HG02610 (cell line): ENCODE data around the gene CCDC88B.
"Not testable (repeated sequence)": the region's sequence is repeated elsewhere in the genome, so short reads cannot be mapped to it uniquely, and the experiment has no call there.

ENCODE experiments used
- ATAC-seq: cut with Tn5 transposase; IDR thresholded peaks from one replicate; pipeline ENCODE4 v1.9.1; 2021; ENCODE audit warnings: mild to moderate bottlenecking, moderate library complexity; ENCODE audit not compliant: unreplicated experiment

Gene CCDC88B

DNA sequence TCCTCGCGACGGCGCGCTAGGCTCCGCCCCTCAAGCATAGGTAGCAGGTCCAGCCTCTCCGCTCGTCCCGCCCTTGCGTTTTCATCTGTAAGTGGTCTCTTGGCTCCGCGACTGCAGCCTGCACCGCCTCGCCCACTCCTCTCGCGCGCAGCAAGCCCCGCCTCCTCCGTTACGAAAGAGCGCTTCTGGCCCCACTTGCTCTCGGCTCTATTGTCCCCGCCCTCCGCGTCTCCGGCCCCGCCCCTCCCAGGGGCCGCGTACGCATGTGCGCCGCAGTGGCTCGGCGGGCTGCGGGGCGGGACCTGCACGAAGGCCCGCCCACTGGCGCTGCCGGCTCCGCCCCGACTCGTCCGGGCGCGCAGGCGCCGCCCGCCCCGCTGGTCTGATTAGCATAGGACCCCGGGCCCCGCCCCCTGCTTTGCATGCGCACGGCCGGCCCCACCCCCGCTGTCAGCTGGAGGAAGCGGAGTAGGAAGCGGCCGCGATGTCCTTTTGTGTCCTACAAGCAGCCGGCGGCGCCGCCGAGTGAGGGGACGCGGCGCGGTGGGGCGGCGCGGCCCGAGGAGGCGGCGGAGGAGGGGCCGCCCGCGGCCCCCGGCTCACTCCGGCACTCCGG is 34.8 kb upstream of the CCDC88B start, which contains the start of gene ESRRA:
Gene ESRRA, plus strand, starts transcription at position 450 of the 616 bp plus-strand sequence. CDS start 1,656 bp downstream, outside the sequence.
- ATAC-seq, result peak; percentile 71

DNA sequence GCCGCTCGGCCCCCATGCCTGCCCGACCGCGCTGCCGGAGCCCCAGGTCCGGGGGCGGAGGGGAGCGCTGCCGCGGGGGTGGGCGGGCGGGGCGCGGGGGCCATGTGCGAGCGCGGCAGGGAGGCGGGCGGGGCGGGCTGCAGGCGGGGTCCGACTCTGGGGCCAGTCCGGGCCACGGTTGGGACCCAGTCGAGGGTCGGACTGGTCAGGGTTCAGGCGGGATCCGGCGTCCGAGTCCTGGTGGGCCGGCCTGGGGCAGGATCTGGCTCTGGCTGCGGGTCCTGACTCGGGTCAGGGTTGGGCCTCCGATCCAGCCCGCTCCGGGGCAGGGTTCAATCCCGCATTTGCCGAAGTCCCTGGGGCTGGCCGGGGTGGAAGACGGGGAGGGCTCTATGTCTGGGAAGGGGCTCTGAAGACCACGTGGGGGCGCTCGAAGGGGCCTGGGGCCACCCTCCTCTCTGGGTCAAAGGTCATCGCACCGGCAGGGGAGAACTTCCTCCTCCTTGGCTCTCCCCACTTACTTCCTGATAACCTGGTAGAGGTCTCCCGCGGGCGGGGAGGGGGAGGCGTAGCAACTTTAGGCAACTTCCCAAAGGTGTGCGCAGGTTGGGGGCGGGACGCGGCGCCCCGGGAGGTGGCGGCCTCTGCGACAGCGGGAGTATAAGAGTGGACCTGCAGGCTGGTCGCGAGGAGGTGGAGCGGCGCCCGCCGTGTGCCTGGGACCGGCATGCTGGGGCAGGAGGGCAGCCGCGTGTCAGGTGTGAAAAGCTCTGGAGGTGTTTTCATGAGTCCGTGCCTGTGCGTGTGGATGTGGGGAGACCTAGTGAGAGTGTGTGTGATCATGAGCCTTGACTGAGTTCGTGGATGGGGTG is 34.1 kb upstream of the CCDC88B start:
- peak; percentile 23 for ATAC-seq

DNA sequence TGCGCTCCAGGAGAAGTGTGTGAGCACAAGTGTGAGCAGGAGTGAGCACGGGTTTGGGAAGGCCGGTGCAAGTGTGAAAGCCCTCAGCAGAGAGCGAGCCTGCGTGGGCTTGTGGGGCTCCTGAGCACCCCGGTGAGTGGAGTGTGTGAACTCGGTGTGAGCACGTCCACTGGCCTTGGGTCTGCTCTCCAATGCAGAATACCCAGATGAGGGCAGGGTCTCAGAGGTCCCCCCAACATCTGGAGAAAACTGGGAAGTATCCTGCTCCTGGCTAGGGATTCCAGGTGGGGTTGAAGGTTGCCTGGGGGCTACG is 33.5 kb upstream of the CCDC88B start:
- ATAC-seq, result no peak

DNA sequence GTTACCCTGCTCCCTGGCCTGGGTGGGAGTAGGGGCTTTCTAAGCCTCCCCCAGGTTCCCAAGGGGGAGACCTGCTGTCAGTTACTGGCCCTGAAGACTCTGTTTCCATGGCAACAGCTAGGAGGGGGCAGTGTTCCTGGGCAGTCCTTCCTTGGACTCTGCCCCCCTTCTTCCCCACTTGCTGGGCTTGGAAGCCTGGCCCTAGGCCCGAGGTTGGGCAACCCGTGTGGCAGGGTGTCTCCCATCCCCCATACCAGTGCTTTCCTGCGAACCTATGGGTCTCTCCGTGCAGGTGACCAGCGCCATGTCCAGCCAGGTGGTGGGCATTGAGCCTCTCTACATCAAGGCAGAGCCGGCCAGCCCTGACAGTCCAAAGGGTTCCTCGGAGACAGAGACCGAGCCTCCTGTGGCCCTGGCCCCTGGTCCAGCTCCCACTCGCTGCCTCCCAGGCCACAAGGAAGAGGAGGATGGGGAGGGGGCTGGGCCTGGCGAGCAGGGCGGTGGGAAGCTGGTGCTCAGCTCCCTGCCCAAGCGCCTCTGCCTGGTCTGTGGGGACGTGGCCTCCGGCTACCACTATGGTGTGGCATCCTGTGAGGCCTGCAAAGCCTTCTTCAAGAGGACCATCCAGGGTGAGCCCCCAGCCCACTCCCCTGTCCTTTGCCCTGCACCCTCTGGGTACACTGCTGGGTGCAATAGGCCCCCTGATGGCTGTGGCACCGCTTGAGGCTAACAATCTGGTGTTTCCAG is 33.0 kb upstream of the CCDC88B start:
- no peak for ATAC-seq

DNA sequence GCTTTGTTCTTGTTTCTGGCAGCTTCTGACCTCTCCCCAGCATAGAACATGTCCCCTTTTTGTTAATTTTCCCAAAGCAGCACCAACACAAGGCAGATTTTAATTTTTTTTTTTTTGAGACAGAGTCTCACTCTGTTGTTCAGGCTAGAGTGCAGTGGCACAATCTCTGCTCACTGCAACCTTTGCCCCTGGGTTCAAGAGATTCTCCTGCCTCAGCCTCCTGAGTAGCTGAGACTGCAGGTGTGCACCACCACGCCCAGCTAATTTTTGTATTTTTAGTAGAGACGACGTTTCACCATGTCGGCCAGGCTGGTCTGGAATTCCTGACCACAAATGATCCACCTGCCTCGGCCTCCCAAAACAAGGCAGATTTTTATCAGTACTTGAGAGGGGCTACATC is 32.2 kb upstream of the CCDC88B start:
- ATAC-seq, result not testable (repeated sequence)

DNA sequence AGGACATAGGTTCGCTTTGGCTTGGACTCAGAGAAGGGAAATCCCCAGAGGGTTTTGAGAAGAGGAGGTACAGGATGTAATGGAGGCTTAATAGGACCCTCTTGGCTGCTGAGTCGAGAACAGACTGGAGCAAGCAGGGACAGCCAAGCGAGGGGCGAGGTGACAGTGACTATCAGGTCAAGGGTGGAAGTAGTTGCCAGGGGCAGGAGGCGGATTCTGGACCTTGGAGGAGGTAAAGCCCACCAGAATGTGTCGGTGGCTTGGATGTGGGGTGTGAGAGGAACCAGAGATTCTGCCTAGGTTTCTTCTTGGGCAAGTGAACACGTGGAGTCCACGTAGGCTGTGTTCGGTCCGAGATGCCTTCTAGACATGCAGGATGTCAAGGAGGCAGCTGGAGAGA is 27.1 kb upstream of the CCDC88B start:
- no peak for ATAC-seq

DNA sequence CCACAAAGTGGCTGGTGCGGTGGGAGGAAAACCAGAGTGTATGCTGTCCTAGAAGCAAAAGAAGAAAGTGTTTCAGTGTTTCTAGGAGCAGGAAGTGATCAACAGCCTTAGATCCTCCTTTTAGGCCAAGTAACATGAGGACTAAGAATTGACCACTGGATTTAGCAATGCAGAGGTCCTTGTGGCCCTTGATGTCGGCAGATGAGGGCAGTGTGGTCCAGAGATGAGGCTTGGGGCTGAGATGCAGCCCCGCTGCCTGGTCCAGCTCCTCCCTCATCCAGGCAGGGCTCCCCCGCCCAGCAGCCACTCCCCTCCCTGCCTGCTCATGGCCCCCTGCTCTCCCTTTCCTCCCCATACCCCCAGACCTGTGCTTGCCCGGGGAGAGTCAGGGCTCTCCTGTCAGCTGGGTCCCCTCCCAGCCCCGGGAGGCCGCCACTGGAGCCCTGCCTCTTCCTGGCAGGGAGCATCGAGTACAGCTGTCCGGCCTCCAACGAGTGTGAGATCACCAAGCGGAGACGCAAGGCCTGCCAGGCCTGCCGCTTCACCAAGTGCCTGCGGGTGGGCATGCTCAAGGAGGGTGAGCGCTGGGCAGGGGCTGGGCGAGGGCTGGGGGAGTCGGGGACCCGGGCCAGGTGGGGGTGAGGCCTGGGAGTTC is 26.4 kb upstream of the CCDC88B start:
- no peak for ATAC-seq

DNA sequence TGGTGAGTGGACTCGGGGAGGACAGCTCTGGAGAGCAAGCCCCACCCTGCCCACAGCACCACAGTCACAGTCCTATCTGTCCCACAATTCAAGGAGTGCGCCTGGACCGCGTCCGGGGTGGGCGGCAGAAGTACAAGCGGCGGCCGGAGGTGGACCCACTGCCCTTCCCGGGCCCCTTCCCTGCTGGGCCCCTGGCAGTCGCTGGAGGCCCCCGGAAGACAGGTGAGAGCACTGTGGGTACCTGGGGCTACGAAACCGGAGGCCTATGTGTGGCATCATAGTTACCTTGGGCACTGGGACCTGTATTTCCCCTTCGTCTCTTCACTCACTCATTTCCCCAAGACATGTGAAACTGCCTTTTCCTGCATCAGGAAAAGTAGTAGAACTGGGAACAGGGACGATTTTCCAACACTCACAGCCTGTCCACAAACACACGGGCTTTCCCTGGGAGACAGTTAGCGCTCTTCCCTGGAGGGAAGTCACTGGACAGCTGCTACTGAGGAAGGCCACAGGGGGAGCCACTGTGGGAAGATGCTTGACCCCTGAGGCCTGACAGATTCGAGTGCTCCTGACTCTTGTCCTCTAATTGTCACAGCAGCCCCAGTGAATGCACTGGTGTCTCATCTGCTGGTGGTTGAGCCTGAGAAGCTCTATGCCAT is 25.7 kb upstream of the CCDC88B start:
- ATAC-seq, result no peak

DNA sequence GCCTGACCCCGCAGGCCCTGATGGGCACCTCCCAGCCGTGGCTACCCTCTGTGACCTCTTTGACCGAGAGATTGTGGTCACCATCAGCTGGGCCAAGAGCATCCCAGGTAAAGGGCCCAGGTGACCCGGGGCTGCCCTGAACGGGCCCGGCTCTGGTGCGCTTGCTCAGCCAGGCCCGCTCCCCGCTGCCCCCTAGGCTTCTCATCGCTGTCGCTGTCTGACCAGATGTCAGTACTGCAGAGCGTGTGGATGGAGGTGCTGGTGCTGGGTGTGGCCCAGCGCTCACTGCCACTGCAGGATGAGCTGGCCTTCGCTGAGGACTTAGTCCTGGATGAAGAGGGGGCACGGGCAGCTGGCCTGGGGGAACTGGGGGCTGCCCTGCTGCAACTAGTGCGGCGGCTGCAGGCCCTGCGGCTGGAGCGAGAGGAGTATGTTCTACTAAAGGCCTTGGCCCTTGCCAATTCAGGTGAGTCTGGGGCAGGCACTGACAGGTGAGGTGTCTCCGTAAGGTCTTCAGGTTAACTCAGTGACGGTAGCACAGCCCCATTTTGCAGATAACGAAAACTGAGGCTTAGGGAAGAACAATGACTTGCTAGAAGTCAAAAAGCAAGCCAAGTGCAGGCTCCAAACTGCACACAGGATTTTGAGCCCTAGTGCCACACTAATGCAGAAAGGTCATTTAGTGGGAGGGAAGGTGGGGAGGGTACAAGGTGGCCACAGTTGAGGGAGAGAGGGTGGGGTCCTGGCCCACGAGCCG is 25.0 kb upstream of the CCDC88B start:
- no peak for ATAC-seq

DNA sequence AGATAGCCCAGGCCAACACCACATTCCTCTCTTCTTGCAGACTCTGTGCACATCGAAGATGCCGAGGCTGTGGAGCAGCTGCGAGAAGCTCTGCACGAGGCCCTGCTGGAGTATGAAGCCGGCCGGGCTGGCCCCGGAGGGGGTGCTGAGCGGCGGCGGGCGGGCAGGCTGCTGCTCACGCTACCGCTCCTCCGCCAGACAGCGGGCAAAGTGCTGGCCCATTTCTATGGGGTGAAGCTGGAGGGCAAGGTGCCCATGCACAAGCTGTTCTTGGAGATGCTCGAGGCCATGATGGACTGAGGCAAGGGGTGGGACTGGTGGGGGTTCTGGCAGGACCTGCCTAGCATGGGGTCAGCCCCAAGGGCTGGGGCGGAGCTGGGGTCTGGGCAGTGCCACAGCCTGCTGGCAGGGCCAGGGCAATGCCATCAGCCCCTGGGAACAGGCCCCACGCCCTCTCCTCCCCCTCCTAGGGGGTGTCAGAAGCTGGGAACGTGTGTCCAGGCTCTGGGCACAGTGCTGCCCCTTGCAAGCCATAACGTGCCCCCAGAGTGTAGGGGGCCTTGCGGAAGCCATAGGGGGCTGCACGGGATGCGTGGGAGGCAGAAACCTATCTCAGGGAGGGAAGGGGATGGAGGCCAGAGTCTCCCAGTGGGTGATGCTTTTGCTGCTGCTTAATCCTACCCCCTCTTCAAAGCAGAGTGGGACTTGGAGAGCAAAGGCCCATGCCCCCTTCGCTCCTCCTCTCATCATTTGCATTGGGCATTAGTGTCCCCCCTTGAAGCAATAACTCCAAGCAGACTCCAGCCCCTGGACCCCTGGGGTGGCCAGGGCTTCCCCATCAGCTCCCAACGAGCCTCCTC is 24.1 kb upstream of the CCDC88B start:
- not testable (repeated sequence) for ATAC-seq

DNA sequence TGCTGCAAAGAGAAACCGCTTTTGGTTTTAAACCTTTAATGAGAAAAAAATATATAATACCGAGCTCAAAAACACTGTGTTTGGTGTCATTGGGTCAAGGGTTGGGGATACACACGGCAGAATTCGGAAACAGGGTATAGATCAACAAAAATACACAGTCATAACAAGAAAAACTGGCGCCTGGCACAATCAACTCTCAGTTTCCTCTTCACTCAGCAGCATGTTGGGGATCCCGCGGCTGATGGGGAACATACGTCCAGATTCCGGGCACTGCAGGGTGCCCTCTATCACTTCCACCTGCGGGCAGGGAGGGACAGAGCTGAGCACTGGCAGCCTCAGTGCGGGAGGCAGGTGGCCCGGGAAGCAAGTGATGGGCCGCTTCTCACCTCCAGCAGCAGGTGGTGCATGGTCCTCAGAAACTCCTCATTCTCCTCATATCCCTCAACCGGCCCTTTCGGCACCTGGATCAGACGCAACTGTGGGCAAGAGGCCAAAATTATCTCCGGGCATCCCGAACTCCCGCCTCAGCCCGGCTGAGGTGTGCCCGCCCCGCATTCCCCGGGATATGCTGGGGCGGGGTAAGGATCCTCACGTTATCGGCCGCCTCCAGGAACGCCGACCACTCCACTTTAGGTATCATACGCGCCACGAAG is 23.2 kb upstream of the CCDC88B start:
- no peak for ATAC-seq

DNA sequence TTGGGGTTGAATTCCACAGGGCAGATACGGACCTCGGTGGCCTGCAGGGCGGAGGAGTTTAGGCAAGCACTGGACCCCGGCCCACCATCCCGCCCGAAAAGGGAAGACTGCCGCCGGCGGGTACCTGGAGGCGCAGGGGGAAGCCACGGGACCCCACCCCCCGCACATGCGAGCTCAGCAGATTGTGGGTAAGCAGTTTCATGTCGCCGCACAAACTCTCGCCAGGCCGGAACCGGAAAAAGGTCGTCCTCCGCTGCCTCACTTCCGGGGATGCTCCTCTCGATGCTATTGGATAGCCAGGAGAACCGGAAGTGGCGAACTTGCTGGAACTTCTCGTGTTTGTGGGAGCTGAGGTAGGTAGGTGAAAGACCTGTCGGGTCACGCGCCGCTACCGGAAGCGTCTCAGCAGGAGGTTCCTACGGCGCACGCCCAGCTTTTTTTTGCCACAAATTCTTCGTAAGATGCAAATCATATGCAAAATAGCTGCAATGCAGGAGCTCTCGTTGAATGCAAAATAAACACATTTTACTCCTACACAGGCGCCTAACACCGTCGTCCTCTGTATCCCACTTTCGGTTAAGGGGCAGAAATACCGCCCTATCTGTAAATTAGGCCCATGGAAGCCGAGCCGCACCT is 22.6 kb upstream of the CCDC88B start, which contains the start of gene TRMT112:
Gene TRMT112, minus strand, starts transcription at position 235 of the 636 bp plus-strand sequence. Its CDS starts 33 bp downstream, at position 202.
- ATAC-seq, result peak; percentile 59

DNA sequence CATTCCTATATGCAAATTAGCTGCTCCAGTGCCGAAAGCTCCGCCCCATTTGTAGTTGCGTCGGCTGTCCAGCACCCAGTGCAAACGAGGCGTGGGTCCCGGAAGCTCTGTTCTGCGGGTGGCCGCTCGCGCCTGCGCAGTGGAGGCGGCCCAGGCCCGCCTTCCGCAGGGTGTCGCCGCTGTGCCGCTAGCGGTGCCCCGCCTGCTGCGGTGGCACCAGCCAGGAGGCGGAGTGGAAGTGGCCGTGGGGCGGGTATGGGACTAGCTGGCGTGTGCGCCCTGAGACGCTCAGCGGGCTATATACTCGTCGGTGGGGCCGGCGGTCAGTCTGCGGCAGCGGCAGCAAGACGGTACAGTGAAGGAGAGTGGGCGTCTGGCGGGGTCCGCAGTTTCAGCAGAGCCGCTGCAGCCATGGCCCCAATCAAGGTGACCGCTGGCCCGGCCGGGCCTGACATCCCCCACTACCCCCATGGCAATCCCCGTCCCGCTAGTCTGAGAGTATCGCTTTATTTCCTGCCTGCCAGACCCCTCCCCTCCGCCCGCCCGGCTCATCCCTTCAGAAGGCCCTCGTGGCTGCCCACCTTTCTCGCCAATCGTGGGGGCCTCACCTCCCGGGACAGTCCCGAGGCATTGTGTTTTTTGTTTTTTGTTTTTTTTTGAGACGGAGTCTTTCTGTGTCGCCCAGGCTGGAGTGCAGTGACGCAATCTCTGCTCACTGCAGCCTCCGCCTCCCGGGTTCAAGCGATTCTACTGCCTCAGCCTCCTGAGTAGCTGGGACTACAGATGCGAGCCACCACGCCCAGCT is 21.8 kb upstream of the CCDC88B start, which contains the start of gene PRDX5:
Gene PRDX5, plus strand, starts transcription at position 161 of the 805 bp plus-strand sequence. Its CDS starts 95 bp downstream, at position 256.
- peak; percentile 75 for ATAC-seq

DNA sequence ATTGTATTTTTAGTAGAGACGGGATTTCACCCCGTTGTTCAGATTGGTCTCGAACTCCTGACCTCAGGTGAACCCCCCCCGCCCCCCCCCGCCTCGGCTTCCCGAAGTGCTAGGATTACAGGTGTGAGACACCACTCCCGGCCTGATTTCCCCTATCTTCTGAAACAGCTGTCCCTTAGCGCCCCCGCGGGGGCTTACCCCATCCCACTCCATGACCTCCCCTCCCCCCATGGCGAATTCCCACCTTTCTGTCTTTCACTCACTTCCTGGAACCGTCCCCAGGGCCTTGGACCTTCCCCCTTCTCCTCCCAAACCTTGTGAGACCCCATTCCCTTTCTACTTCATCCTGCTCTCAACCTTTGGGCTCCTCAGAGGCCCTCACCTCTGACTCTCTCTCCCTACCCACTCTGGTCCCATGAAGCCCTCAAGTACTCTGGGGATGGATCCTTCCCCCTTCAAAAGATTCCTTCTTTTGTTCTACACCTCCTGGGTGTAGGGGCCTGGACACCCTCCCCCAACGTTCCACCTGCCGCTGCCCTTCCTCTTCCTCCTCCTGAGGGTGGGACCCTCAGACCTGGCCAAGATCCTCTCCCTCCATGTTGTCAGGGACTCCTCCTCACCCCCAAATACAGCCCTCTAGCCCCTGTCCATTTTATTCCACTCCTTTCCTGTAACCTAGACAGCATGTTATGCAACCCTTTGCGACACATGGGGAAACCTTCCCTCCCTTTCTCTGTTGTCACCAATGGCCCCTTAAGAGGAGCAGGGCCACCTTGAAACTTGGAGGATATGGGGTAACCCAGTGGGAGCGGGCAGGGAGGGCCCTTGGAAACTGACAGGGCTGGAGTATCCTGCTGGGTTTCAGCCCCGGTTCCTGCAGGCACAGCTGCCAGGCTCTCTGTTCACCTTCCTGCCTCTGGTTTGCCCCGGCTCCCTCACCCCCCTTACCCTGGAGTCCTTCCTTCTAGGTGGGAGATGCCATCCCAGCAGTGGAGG is 20.9 kb upstream of the CCDC88B start:
- no peak for ATAC-seq

DNA sequence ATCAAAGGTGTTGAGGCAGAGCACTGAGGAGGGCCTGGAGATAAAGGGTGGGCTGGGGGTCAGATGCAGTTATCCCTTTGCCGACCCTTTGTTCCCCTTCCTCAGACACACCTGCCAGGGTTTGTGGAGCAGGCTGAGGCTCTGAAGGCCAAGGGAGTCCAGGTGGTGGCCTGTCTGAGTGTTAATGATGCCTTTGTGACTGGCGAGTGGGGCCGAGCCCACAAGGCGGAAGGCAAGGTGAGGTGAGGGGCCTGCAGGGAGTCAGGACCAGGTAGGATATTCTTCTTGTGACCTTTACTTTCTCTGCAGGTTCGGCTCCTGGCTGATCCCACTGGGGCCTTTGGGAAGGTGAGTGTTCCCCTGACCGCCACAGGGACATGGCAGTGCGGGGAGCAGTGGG is 19.4 kb upstream of the CCDC88B start:
- ATAC-seq, result no peak

DNA sequence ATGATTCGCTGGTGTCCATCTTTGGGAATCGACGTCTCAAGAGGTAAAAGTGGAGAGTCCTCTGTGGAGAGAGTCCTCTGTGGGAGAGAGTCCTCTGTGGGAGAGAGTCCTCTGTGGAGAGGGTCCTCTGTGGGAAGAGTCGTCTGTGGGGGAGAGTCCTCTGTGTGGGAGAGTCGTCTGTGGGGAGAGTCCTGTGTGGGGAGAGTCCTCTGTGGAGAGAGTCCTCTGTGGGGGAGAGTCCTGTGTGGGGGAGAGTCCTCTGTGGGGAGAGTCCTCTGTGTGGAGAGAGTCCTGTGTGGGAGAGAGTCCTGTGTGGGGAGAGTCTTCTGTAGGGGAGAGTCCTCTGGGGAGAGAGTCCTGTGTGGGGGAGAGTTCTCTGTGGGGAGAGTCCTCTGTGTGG is 19.0 kb upstream of the CCDC88B start:
- ATAC-seq, result no peak
